Measurements from ENCODE around the gene MEX3D. TPM values are rescaled to one million over a fixed set of nuclear protein-coding genes. Genes with fewer than 3 reads are reported as not detected.
A peak's percentile ranks its signal among the peaks of the same experiment; 100 is the strongest.

The MEX3D gene
- 11.5 and 16.9 TPM in 2 replicates for total RNA-seq (2014; rRNA removed; shearing (Covaris generic))
- 11.6 and 20.9 TPM in 2 replicates for polyA plus RNA-seq (2014; cell fraction: nucleus; rRNA removed)

- peak; percentile 69 for DNase-seq (ENCODE audit: extremely low read depth, low read depth)
Observed at GRCh38 chr19:1568320-1569019, at the start of gene MEX3D. TSS of gene MEX3D (minus strand) at chr19:1568325. CDS start at chr19:1568058, 267 bp downstream.

- no peak for DNase-seq (ENCODE audit: extremely low read depth, low read depth)
Observed at GRCh38 chr19:1616875-1617274, 48.8 kb upstream of the MEX3D start.

- DNase-seq (ENCODE audit: extremely low read depth, low read depth) = no peak
Observed at GRCh38 chr19:1616396-1616795, 48.3 kb upstream of the MEX3D start.

- no peak for DNase-seq (ENCODE audit: extremely low read depth, low read depth)
Observed at GRCh38 chr19:1615156-1615765, 47.1 kb upstream of the MEX3D start.

- DNase-seq (ENCODE audit: extremely low read depth, low read depth) = no peak
Observed at GRCh38 chr19:1613808-1614570, 45.9 kb upstream of the MEX3D start.

GRCh38 chr19:1613146-1613545 lies 45.0 kb upstream of the MEX3D start:
- DNase-seq (ENCODE audit: extremely low read depth, low read depth) = no peak

- DNase-seq (ENCODE audit: extremely low read depth, low read depth) = no peak
Observed at GRCh38 chr19:1612114-1613086, 44.3 kb upstream of the MEX3D start.

- no peak for DNase-seq (ENCODE audit: extremely low read depth, low read depth)
Observed at GRCh38 chr19:1611353-1611752, 43.2 kb upstream of the MEX3D start.

- DNase-seq (ENCODE audit: extremely low read depth, low read depth) = no peak
Observed at GRCh38 chr19:1610579-1610978, 42.5 kb upstream of the MEX3D start.

GRCh38 chr19:1609680-1610474 lies 41.8 kb upstream of the MEX3D start:
- no peak for DNase-seq (ENCODE audit: extremely low read depth, low read depth)

GRCh38 chr19:1609103-1609396 lies 40.9 kb upstream of the MEX3D start:
- no peak for DNase-seq (ENCODE audit: extremely low read depth, low read depth)

GRCh38 chr19:1608359-1609102 lies 40.4 kb upstream of the MEX3D start:
- no peak for DNase-seq (ENCODE audit: extremely low read depth, low read depth)

- no peak for DNase-seq (ENCODE audit: extremely low read depth, low read depth)
Observed at GRCh38 chr19:1606138-1606651, 38.1 kb upstream of the MEX3D start.

GRCh38 chr19:1605236-1606137 lies 37.4 kb upstream of the MEX3D start, which contains the start of gene UQCR11:
TSS of gene UQCR11 (minus strand) at chr19:1605462. CDS start at chr19:1605409, 53 bp downstream.
- DNase-seq (ENCODE audit: extremely low read depth, low read depth) = peak; percentile 90

- DNase-seq (ENCODE audit: extremely low read depth, low read depth) = no peak
Observed at GRCh38 chr19:1602091-1602707, 34.1 kb upstream of the MEX3D start.

GRCh38 chr19:1601613-1602064 lies 33.5 kb upstream of the MEX3D start:
- no peak for DNase-seq (ENCODE audit: extremely low read depth, low read depth)

GRCh38 chr19:1599460-1599846 lies 31.3 kb upstream of the MEX3D start:
- DNase-seq (ENCODE audit: extremely low read depth, low read depth) = no peak

Data from NCI-H460 (cell line).